Osteocyte (in vitro differentiated cells): ENCODE data around the gene KAZN. TPM values are rescaled to one million over a fixed set of nuclear protein-coding genes. Genes with fewer than 3 reads are reported as not detected.
"Not testable (repeated sequence)": the region's sequence is repeated elsewhere in the genome, so short reads cannot be mapped to it uniquely, and the experiment has no call there.

Experiments
- DNase-seq: peaks from one replicate; pipeline ENCODE4 v3.0.0; 2021; ENCODE audit warnings: mixed read lengths; ENCODE audit not compliant: unreplicated experiment; ENCODE audit errors: extremely low spot score
- H3K27ac Mint-ChIP-seq: one replicate; pipeline ENCODE4 v1.8.0; 2021; ENCODE audit warnings: mild to moderate bottlenecking, mixed read lengths; ENCODE audit not compliant: unreplicated experiment
- H3K27me3 Mint-ChIP-seq: one replicate; pipeline ENCODE4 v1.8.0; 2021; ENCODE audit warnings: mixed read lengths; ENCODE audit not compliant: unreplicated experiment
- H3K36me3 Mint-ChIP-seq: one replicate; pipeline ENCODE4 v1.8.0; 2021; ENCODE audit warnings: mixed read lengths; ENCODE audit not compliant: unreplicated experiment
- H3K4me1 Mint-ChIP-seq: one replicate; pipeline ENCODE4 v1.8.0; 2021; ENCODE audit warnings: mixed read lengths; ENCODE audit not compliant: unreplicated experiment
- H3K4me3 Mint-ChIP-seq: one replicate; pipeline ENCODE4 v1.8.0; 2021; ENCODE audit warnings: mild to moderate bottlenecking, moderate library complexity, mixed read lengths; ENCODE audit not compliant: unreplicated experiment
- H3K9me3 Mint-ChIP-seq: one replicate; pipeline ENCODE4 v1.8.0; 2021; ENCODE audit warnings: mixed read lengths; ENCODE audit not compliant: unreplicated experiment
- total RNA-seq: library from RNA; stranded (reverse); gene quantifications from 2 replicates; pipeline ENCODE4 v1.2.1, GENCODE V29; 2021
- TF ChIP-seq, protein P1 (sequence below): fragments of 200-600 bp; sonication (generic); IDR thresholded peaks from 2 replicates; pipeline ENCODE4 v1.5.0; 2021; ENCODE audit warnings: antibody characterized with exemption, mild to moderate bottlenecking, moderate library complexity

Gene KAZN
- total RNA-seq, 1 donor from 2014 or later = 47.1 TPM

DNA sequence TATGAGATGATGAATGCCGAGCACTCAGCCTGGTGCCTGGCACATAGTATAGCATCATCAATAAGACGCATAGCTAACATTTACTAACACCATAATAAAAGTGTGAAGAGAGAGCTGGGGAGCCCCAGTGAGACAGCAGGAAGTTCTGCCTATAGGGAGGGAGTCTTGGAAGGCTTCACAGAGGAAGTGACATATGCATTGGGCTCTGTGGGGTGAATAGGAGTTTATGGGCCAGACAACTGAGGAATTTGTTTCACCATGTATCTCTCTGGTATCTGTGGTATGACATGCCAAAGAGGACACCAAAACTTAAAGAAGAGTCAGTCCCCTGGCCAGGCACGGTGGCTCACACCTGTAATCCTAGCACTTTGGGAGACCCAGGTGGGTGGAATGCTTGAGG is 436.8 kb downstream of the KAZN start:
- peaks cover 24% of the 10 kb centered on the region for H3K4me1 Mint-ChIP-seq
- H3K27ac Mint-ChIP-seq = no peak overlapping the region
- H3K27me3 Mint-ChIP-seq = no peaks in the 10 kb centered on the region
- no peak for DNase-seq
- H3K9me3 Mint-ChIP-seq = no peaks in the 10 kb centered on the region
- H3K36me3 Mint-ChIP-seq = peaks cover 3% of the 10 kb centered on the region
- TF ChIP-seq, protein P1, sequence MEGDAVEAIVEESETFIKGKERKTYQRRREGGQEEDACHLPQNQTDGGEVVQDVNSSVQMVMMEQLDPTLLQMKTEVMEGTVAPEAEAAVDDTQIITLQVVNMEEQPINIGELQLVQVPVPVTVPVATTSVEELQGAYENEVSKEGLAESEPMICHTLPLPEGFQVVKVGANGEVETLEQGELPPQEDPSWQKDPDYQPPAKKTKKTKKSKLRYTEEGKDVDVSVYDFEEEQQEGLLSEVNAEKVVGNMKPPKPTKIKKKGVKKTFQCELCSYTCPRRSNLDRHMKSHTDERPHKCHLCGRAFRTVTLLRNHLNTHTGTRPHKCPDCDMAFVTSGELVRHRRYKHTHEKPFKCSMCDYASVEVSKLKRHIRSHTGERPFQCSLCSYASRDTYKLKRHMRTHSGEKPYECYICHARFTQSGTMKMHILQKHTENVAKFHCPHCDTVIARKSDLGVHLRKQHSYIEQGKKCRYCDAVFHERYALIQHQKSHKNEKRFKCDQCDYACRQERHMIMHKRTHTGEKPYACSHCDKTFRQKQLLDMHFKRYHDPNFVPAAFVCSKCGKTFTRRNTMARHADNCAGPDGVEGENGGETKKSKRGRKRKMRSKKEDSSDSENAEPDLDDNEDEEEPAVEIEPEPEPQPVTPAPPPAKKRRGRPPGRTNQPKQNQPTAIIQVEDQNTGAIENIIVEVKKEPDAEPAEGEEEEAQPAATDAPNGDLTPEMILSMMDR = no peak
- no peak overlapping the region for H3K4me3 Mint-ChIP-seq

GRCh38 chr1:15036101-15036500 is 437.6 kb downstream of the KAZN start:
- Mint-ChIP-seq H3K27ac (no peak overlapping the region), H3K36me3 (peaks cover 3% of the 10 kb centered on the region), H3K4me1 (peaks cover 17% of the 10 kb centered on the region), H3K4me3 (no peak overlapping the region), H3K27me3 (no peaks in the 10 kb centered on the region), H3K9me3 (no peaks in the 10 kb centered on the region)
- TF ChIP-seq, protein P1 = no peak
- DNase-seq = no peak

DNA sequence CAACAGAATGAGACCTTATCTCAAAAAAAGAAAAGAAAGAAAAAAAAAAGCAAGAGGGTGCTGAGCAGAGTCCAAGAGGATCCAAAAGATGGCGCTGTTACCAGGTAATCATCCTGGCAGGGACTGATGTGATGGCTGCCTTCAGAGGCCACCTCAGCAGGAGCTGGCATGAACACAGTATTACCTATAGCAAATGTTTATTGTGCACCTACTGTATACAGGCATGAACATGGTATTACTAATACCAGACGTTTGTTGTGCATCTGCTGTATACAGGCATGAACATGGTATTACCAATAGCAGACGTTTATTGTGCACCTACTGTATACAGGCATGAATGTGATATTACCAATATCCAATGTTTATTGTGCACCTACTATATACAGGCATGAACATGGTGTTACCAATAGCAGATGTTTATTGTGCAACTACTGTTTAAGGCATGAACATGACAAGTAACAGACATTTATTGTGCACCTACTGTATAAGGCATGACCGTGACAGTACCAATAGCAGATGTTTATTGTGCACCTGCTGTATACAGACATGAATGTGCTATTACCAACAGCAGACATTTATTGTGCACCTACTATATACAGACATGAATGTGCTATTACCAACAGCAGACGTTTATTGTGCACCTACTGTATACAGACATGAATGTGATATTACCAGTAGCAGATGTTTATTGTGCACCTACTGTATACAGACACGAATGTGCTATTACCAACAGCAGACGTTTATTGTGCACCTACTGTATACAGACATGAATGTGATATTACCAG is 439.9 kb downstream of the KAZN start:
- no peak for DNase-seq
- Mint-ChIP-seq H3K36me3 (peaks cover 3% of the 10 kb centered on the region), H3K27me3 (no peaks in the 10 kb centered on the region), H3K9me3 (no peaks in the 10 kb centered on the region), H3K4me3 (no peak overlapping the region), H3K27ac (peak overlapping the region; percentile 31), H3K4me1 (peaks cover 5% of the 10 kb centered on the region)
- TF ChIP-seq, protein P1 = peak; percentile 54

GRCh38 chr1:15039017-15039648 is 440.6 kb downstream of the KAZN start:
- DNase-seq = no peak
- H3K27ac Mint-ChIP-seq = no peak overlapping the region
- H3K4me3 Mint-ChIP-seq = no peak overlapping the region
- H3K27me3 Mint-ChIP-seq = no peaks in the 10 kb centered on the region
- H3K9me3 Mint-ChIP-seq = no peaks in the 10 kb centered on the region
- peaks cover 3% of the 10 kb centered on the region for H3K36me3 Mint-ChIP-seq
- H3K4me1 Mint-ChIP-seq = peaks cover under 1% of the 10 kb centered on the region
- TF ChIP-seq, protein P1 = no peak

- no peaks in the 10 kb centered on the region for H3K27me3 Mint-ChIP-seq
- no peak for DNase-seq
- TF ChIP-seq, protein P1 = no peak
- no peak overlapping the region for H3K27ac Mint-ChIP-seq
- H3K4me1 Mint-ChIP-seq = no peaks in the 10 kb centered on the region
- no peak overlapping the region for H3K4me3 Mint-ChIP-seq
- H3K36me3 Mint-ChIP-seq = peaks cover 6% of the 10 kb centered on the region
- H3K9me3 Mint-ChIP-seq = no peaks in the 10 kb centered on the region
These were observed 441.4 kb downstream of the KAZN start for GRCh38 chr1:15039901-15040300.

- H3K4me3 Mint-ChIP-seq, H3K27me3 Mint-ChIP-seq, DNase-seq, H3K27ac Mint-ChIP-seq, H3K4me1 Mint-ChIP-seq, H3K36me3 Mint-ChIP-seq, H3K9me3 Mint-ChIP-seq: not testable (repeated sequence)
These were observed 442.2 kb downstream of the KAZN start for GRCh38 chr1:15040685-15041084.
